Activated T-cell treated with anti-CD3 and anti-CD28 coated beads, Interleukin-2, amount 50 U/mL, for 72 hours (primary cell): Measurements from ENCODE around the gene PRKCE. TPM values are rescaled to one million over a fixed set of nuclear protein-coding genes. Genes with fewer than 3 reads are reported as not detected.

Experiments
- ATAC-seq, 2 donors: fragments of 150-1000 bp; cut with Tn5 transposase; replicated peaks in 1 of 2; 2 replicates each; pipeline ENCODE4 v1.10.0; 2021; ENCODE audit warnings: moderate library complexity in 2 of 2, mild to moderate bottlenecking in 1 of 2
- DNase-seq, 2 donors: peaks; one replicate each; pipeline ENCODE4 v3.0.0; 2021 to 2022; ENCODE audit warnings: mixed read lengths in 1 of 2
- H3K27ac Mint-ChIP-seq: one replicate; pipeline ENCODE4 v1.8.0; 2022; ENCODE audit warnings: mild to moderate bottlenecking, moderate library complexity, mixed read lengths
- H3K27me3 Mint-ChIP-seq: one replicate; pipeline ENCODE4 v1.8.0; 2022; ENCODE audit warnings: low read depth, mixed read lengths
- H3K36me3 Mint-ChIP-seq, 2 donors: one replicate each; pipeline ENCODE4 v1.8.0; 2022; ENCODE audit warnings: mixed read lengths in 2 of 2, mild to moderate bottlenecking in 1 of 2; ENCODE audit not compliant: insufficient read depth in 2 of 2
- H3K4me1 Mint-ChIP-seq: one replicate; pipeline ENCODE4 v1.8.0; 2022; ENCODE audit warnings: low read depth, mixed read lengths
- H3K4me3 Mint-ChIP-seq, 2 donors: one replicate each; pipeline ENCODE4 v1.8.0; 2022; ENCODE audit warnings: mild to moderate bottlenecking in 2 of 2, mixed read lengths in 2 of 2, moderate library complexity in 2 of 2
- H3K9me3 Mint-ChIP-seq, 2 donors: one replicate each; pipeline ENCODE4 v1.8.0; 2022; ENCODE audit warnings: mixed read lengths in 2 of 2
- total RNA-seq, 2 donors: library from RNA; stranded (reverse); gene quantifications; one replicate each; pipeline ENCODE4 v1.2.3, GENCODE V29; 2022

PRKCE gene
- total RNA-seq, 2 donors from 2014 or later, result 19.3 to 35.3 TPM

DNA sequence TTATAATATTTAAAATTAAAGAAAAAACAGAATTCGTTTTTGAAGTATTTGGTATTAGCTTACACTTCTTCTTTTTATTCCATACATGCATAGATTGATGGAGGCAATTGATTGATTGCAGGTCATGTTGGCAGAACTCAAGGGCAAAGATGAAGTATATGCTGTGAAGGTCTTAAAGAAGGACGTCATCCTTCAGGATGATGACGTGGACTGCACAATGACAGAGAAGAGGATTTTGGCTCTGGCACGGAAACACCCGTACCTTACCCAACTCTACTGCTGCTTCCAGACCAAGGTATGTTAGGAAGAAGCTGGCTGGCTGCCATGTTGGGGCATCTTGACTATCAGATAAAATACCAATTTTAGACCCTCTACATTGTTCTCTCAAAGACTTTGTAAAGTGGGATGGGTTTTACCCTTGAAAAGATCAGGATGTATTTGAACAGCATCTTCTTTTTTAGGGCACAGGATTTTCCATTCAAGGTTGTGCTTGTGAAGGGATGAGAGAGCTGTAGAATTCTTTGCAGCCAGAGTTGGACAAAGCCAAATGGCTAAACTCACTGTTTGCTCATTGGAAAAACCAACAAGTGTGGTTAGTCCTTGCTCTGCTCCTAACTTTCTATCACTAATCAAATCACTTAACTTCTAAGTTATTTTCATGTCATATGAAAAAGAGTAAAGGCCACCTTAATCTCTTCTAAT lies 358.9 kb downstream of the PRKCE start:
- Mint-ChIP-seq H3K4me1 (peaks cover 19% of the 10 kb centered on the region), H3K27me3 (no peaks in the 10 kb centered on the region), H3K27ac (no peak overlapping the region), H3K9me3 (no peaks in the 10 kb centered on the region), H3K36me3 (peaks cover 1 to 6% of the 10 kb centered on the region in 2 donors), H3K4me3 (no peak overlapping the region)
- DNase-seq (no peak), ATAC-seq (no peak)

DNA sequence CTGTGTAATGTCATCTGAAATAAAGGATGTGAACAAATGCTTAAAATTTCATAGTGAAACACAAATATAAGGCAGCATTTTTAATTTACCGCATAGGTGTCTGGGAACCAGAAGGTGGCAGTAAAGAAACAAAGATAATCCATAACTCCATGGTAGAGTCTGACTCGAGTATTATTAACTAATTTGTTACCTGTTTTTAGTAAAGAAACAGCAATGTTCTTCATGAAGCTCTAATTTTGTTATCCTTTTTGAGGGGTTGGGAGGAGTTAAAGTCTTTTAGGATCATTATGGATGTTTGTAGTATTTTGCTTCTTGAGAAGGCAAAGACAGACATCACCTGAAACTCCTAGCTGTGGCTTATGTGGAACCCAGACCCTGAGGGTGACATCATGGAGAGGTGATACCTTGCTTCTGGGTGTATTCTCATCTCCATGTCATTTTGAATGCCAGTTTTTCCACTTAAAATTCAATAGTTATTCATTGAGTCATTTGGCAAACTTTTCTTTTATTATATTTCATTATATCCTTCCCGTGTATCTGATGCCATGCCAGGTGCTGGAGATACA lies 359.5 kb downstream of the PRKCE start:
- peak; percentile 60 to 71 for ATAC-seq
- DNase-seq, result no peak
- Mint-ChIP-seq H3K36me3 (peaks cover 1 to 6% of the 10 kb centered on the region in 2 donors), H3K27me3 (no peaks in the 10 kb centered on the region), H3K27ac (no peak overlapping the region), H3K4me3 (no peak overlapping the region), H3K4me1 (peaks cover 19% of the 10 kb centered on the region), H3K9me3 (no peaks in the 10 kb centered on the region)

DNA sequence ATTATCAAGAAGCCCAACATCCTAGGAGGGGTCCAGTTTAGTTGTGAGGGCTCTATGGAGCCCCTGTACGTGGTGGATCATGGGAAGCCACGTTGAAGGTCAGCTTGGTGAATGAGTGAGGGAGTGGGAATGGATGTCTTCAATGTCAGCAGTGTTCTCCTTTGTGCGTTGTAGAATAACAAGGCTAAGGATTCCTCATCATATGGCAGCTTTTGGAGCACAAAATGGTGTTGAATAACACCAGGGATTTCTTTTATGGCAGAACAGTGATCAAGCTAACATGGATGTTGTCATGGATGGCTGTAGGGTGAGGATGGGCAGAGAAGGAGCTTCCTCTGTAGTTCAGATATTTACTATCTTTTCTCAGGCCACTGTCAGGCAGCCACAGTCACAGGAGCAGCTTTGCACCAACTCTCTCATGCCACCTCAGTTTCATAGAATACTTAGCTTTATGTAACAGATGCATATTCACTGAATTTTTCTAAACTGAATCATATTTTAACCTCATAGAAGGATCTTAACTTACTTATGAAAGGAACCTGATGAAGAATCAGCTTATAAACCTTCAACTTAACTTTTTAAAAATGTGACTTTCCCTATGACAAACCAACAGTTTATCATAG lies 361.3 kb downstream of the PRKCE start:
- peak in 1 of 2 donors; percentile 74 for ATAC-seq
- Mint-ChIP-seq H3K9me3 (no peaks in the 10 kb centered on the region), H3K36me3 (peaks cover 1 to 8% of the 10 kb centered on the region in 2 donors), H3K27me3 (no peaks in the 10 kb centered on the region), H3K27ac (peak overlapping the region; percentile 91), H3K4me3 (peak overlapping the region in 1 of 2 donors; percentile 24), H3K4me1 (peaks cover 19% of the 10 kb centered on the region)
- DNase-seq, result no peak

DNA sequence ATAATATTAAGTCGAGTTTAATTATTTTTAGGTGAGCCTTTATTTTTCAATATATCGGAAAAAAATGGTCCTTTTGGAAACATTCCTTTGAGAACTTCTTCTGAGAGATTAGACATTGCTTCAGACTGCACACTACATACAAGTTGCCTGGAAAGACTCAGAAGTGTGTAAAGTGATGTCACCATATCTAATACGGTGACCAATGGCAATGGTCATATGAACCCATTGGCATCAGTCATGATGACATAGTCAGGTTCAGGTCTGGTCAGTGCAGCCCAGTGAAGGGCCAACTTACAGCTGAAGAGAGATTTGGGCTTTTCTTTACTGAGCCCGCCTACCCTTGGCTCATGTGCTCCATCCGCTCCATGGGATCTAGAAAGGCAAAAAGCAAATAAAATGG lies 362.3 kb downstream of the PRKCE start:
- peaks cover 23% of the 10 kb centered on the region for H3K4me1 Mint-ChIP-seq
- H3K27me3 Mint-ChIP-seq, result no peaks in the 10 kb centered on the region
- no peak overlapping the region for H3K4me3 Mint-ChIP-seq
- peaks cover 1 to 8% of the 10 kb centered on the region in 2 donors for H3K36me3 Mint-ChIP-seq
- ATAC-seq, result no peak
- no peaks in the 10 kb centered on the region for H3K9me3 Mint-ChIP-seq
- no peak for DNase-seq
- peak overlapping the region; percentile 30 for H3K27ac Mint-ChIP-seq

DNA sequence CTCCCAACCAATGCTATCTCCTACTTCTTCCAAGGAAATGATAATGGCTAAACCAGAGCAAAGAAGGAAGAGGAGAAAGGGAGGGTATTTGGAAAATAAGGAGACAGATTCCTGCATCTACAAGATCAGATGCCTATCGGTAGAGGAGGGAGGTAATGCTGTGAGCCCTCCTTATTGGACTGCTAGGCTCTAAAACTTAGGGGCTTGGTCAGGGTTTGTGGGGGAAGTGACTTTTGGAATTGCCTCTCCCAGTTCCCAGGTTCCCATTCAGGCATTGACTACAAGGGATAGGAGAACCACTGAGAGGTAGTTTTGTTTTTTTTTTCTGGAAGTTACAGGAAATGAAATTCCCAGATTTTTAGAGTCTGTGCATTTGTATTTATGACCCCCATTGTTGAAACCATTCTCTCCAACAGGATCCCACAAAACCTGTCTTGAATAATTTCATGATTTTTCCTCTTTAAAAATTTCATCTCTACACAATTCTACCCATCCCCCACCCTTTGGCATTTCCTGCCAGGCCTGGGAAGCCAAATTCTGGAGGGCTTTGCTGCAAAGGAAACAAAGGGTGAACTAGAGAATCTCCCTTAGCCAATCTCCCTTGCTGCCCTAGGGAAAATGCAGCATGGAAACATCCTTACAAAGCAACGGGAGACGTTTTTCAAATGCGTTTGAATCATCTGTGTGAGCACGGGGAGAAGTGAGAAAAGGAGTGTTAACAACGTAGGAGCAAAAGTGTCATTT lies 363.6 kb downstream of the PRKCE start:
- no peak for ATAC-seq
- peaks cover 36% of the 10 kb centered on the region for H3K4me1 Mint-ChIP-seq

DNA sequence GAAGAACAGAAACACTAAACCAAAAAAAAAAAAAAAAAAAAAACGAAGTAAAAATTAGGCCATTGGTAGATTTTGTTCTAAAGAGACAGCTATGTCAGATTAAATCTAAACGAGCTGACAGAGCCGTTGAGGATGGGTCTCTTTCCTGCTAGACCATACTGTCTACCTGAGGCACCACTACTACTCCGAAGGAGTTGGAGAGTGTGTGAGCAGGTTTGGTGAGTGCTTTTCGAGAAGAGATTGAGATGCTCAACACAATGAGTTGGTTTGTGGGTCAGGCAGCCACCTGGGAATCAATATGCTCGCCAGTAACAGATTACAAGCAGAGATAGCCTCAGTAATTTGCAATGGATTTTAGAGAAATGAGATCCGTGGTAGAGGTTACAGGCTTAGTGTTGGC lies 364.2 kb downstream of the PRKCE start:
- Mint-ChIP-seq H3K27me3 (no peaks in the 10 kb centered on the region), H3K9me3 (peaks cover 0 to 2% of the 10 kb centered on the region in 2 donors), H3K4me3 (peak overlapping the region in 1 of 2 donors; percentile 37), H3K4me1 (peaks cover 42% of the 10 kb centered on the region), H3K27ac (peak overlapping the region; percentile 7), H3K36me3 (peaks cover 3 to 11% of the 10 kb centered on the region in 2 donors)
- ATAC-seq, result no peak
- DNase-seq, result no peak

More for the DNA sequence above, 363.6 kb downstream of the PRKCE start:
- Mint-ChIP-seq H3K36me3 (peaks cover 1 to 8% of the 10 kb centered on the region in 2 donors), H3K9me3 (no peaks in the 10 kb centered on the region), H3K27me3 (no peaks in the 10 kb centered on the region), H3K4me3 (peak overlapping the region in 1 of 2 donors; percentile 37), H3K27ac (peak overlapping the region; percentile 7)
- DNase-seq, result no peak

DNA sequence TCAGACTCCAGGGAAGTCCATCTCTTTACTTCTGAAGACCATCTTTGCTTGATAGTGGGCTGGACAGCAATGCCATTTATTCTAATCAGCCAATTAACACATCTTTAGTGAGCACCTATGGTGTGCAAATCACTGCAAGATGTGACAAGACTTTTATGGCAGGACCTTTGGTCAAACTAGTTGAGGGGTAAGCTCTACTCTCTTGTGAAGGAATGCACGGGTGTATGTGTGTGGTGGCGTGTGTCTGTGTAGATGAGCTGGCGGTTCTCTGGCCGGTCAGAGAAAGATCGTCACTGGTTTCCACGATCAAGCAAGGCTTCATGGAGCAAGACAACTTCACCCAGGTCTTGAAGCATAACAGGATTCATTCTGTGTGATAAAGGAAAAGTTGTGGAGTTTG lies 364.6 kb downstream of the PRKCE start:
- H3K27me3 Mint-ChIP-seq, result no peaks in the 10 kb centered on the region

DNA sequence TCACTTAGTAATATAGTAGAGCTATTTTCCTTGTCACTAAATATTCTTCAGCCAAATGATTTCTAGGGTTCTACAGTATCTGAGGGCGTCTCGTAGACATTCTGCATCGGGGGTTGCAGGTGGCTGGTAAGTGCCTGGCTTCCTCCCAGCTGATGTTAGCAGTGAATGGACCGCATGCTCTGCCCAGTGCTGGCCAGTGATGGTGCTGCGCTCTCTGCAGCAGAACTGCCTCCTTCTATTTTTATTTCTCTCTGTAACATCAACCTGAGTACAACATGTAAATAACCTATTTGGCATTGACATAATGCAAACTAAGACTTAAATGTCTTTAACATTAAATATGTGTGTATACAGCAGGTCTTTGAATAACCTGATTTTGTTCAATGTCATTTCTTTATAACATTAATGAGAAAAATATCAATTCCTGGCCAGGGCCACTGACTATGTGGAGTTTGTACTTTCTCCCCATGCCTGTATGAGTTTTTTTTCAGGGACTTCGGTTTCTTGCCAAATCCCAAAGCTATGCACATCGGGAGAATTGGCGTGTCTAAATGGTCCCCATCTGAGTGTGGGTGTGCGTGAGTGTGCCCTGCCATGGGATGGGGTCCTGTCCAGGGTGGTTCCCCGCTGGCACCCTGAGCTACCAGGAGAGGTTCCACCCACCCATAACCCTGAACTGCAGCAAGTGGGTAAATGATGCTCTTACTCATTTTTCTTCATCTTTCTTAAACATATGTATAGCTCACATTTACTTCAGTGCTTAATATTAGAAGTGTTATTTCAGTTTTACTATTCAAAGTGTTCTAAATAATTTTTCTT lies 367.5 kb downstream of the PRKCE start:
- H3K27me3 Mint-ChIP-seq, result no peaks in the 10 kb centered on the region
- H3K4me1 Mint-ChIP-seq, result peaks cover 47% of the 10 kb centered on the region
- DNase-seq (no peak), ATAC-seq (peak; percentile 62 to 65)
- peak overlapping the region in 1 of 2 donors; percentile 66 for H3K4me3 Mint-ChIP-seq
- peak overlapping the region; percentile 87 for H3K27ac Mint-ChIP-seq
- peaks cover 2 to 11% of the 10 kb centered on the region in 2 donors for H3K36me3 Mint-ChIP-seq
- H3K9me3 Mint-ChIP-seq, result peaks cover 0 to 2% of the 10 kb centered on the region in 2 donors

More for the DNA sequence above, 364.6 kb downstream of the PRKCE start:
- peak overlapping the region in 1 of 2 donors; percentile 37 for H3K4me3 Mint-ChIP-seq
- H3K4me1 Mint-ChIP-seq, result peaks cover 42% of the 10 kb centered on the region
- peak overlapping the region; percentile 7 for H3K27ac Mint-ChIP-seq
- peaks cover 3 to 13% of the 10 kb centered on the region in 2 donors for H3K36me3 Mint-ChIP-seq
- DNase-seq (no peak), ATAC-seq (no peak)
- peaks cover 0 to 2% of the 10 kb centered on the region in 2 donors for H3K9me3 Mint-ChIP-seq

DNA sequence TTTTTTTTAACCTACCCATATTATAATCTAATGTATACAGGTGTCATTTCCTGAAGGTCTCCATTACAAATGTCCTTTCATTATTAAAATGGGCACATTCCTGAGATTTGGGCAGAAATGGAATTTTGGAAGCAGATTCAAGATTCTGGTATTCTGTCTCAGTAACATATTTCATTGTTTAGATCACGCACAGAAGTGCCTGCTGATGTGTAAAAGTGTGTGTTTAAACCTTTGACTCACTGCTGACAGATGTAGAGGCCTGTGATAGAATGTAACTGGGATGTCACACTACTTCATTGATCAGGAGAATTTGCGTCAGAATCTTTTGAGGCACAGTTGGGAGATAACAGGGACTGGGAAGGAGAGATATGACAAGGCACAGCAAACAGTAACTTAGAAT lies 368.9 kb downstream of the PRKCE start:
- Mint-ChIP-seq H3K36me3 (peaks cover 2 to 11% of the 10 kb centered on the region in 2 donors), H3K27ac (peak overlapping the region; percentile 87), H3K9me3 (peaks cover 0 to 2% of the 10 kb centered on the region in 2 donors), H3K4me3 (peak overlapping the region in 1 of 2 donors; percentile 24), H3K27me3 (no peaks in the 10 kb centered on the region), H3K4me1 (peaks cover 47% of the 10 kb centered on the region)
- ATAC-seq (no peak), DNase-seq (no peak)

DNA sequence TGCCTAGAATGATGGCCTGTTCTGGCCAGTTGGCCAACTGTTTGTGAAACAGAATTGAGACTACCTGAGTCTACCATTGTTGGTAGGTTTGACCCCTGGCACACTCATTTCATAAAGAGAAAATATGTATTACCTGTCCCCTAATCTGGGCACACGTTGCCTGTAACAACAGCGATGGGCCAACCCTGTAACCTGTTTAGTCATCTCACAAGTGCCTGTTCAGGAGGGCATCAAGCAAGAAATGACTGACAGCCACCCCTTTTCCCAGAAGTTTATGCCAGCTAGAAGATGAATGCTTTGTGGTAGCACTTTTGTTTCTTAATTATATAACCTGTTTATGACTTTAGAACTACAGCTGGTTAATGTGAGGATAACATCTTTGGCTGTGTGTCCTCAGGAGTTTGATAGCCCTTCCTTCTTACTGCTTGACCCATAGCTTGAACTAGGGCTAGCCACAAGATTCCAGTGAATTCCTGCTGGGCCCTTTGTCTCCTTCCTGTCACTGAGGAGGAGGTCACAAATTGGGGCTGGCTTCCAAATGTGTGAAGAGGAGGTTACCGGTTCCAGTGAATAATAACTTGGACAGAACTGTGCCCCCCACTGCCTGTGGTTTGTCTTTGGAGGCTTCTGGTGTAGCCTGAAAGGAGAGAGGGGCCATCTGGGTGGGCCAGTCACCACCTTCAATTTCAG lies 371.8 kb downstream of the PRKCE start:
- DNase-seq (peak; percentile 52 to 57), ATAC-seq (peak; percentile 69 to 74)
- Mint-ChIP-seq H3K36me3 (peaks cover 2 to 11% of the 10 kb centered on the region in 2 donors), H3K27ac (peak overlapping the region; percentile 85), H3K4me3 (peak overlapping the region in 1 of 2 donors; percentile 60), H3K4me1 (peaks cover 47% of the 10 kb centered on the region), H3K9me3 (peaks cover 0 to 2% of the 10 kb centered on the region in 2 donors), H3K27me3 (no peaks in the 10 kb centered on the region)

DNA sequence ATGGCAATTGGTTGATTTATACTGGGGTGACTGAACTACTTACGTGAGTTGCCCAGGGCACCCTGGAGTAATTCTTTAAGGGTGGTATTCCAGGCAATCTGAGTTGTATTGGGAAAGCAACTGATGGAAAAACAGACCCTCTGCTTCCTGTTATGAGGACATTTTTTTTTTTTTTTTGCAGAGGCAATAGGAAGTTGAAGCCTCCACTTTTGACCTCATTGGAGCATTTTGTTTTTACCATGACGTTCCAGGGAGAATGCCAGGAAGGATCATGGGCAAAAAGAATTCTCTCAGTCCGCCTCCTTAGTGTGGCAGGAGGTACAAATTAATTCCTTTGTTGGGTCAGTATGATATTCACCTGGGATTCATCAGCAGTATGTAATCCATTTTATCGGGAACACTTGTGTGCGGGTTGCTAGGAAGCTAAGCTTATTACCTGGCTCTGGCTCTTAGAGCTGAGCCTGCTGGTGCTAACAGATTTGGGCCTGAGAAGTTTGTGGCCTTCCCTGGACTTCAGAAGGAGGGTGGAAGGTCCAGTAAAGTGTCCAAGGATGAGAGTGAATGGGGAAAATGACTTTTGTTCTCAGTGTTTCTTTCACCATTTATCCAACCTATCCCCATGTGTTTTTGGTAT lies 372.8 kb downstream of the PRKCE start:
- H3K36me3 Mint-ChIP-seq, result peaks cover 4 to 11% of the 10 kb centered on the region in 2 donors
- DNase-seq (no peak), ATAC-seq (no peak)
- peaks cover 0 to 2% of the 10 kb centered on the region in 2 donors for H3K9me3 Mint-ChIP-seq
- peaks cover 37% of the 10 kb centered on the region for H3K4me1 Mint-ChIP-seq
- H3K27ac Mint-ChIP-seq, result peak overlapping the region; percentile 49
- H3K4me3 Mint-ChIP-seq, result no peak overlapping the region
- H3K27me3 Mint-ChIP-seq, result no peaks in the 10 kb centered on the region
